Activated naive CD4-positive, alpha-beta T cell treated with anti-CD3 and anti-CD28 coated beads, Interleukin-2, amount 10 ng/mL, durations not matched to agents 7 days and 5 days (primary cell): ENCODE results near the gene LGALSL.
"Not testable (repeated sequence)": the region's sequence is repeated elsewhere in the genome, so short reads cannot be mapped to it uniquely, and the experiment has no call there.

Experiments used
- CTCF ChIA-PET: fragments of 350-600 bp; sonication (Branson Sonifier 250); formaldehyde crosslinking; loops from one replicate; lab custom pipeline; 2021; ENCODE audit warnings: antibody characterized with exemption; lab: Charles Lee
- DNase-seq: peaks from one replicate; pipeline ENCODE4 v3.0.0-alpha.2; 2020
- H3K27ac Mint-ChIP-seq: one replicate; pipeline ENCODE4 v1.8.0; 2021; ENCODE audit warnings: mild to moderate bottlenecking, moderate library complexity, mixed read lengths
- H3K27me3 Mint-ChIP-seq: one replicate; pipeline ENCODE4 v1.8.0; 2021; ENCODE audit warnings: mild to moderate bottlenecking, mixed read lengths
- H3K36me3 Mint-ChIP-seq: one replicate; pipeline ENCODE4 v1.8.0; 2021; ENCODE audit warnings: mixed read lengths
- H3K4me1 Mint-ChIP-seq: one replicate; pipeline ENCODE4 v1.8.0; 2021; ENCODE audit warnings: mixed read lengths
- H3K4me3 Mint-ChIP-seq: one replicate; pipeline ENCODE4 v1.8.0; 2021; ENCODE audit warnings: mild to moderate bottlenecking, moderate library complexity, mixed read lengths
- H3K9me3 Mint-ChIP-seq: one replicate; pipeline ENCODE4 v1.8.0; 2021; ENCODE audit warnings: mixed read lengths

LGALSL gene

DNA sequence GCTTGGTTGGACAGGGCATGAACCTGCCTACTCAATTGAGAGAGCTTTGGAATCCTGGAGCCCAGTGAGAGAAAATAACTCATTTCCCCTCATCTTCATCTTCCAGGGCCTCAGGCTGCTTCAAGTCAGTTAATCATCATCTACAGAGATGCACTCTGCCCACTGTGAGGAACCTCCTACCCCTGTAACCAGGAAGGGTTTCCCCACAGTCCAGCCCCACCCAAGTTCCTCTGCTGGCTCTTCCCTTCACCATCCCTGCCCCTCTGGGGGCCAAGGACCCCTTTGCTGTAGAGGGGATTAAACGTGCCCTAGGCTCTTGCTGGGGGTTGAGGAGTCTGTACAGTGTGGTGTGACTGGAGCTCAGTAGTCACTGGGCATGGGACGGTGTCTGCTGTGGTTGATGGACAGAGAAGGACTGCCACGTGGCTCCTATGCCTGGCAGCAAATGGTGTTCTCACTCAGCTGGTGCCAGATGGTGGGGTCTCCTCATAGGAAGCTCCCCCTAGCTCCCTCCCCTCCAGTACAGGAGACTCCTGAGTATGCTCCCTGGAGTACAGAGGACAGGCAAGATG, 29.5 kb upstream of the LGALSL start:
- CTCF ChIA-PET = no interaction called here
- H3K4me1 Mint-ChIP-seq = no peaks in the 10 kb centered on the region
- no peak overlapping the region for H3K27ac Mint-ChIP-seq
- no peaks in the 10 kb centered on the region for H3K36me3 Mint-ChIP-seq
- H3K9me3 Mint-ChIP-seq = no peaks in the 10 kb centered on the region
- H3K4me3 Mint-ChIP-seq = no peak overlapping the region
- no peak for DNase-seq
- H3K27me3 Mint-ChIP-seq = peaks cover 14% of the 10 kb centered on the region

DNA sequence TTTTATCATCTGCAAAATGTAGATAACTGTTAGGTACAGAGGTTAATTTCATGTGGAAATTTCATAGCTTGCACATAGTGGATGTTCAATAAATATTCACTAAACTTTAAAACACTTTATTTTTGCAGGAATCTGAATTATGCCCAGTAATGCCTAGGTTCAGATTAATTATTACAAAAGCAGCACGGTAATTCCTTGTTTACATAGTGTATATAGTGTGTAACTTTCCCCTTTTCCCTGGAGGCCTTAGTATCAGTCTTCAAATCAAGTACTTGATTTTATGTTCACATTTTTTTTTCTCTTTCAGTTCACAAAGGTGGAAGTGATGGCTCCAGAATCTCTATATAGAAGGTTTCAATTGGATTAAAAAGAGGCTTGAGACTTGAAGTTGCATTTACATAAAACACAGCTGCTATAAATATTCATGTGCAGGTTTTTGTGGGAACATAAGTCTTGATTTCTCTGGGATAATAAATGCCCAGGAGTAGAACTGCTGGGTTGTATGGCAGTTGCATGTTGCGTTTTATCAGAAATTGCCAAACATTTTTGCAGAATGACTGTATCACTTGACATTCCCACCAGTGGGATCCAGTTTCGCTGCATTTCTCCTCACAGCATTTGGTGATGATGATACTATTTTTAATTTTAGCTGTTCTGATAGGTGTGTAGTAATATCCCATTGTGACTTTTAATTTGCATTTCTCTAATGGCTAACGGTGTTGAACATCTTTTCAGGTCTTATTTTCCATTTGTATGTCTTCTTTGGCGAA, 27.6 kb upstream of the LGALSL start:
- Mint-ChIP-seq H3K36me3 (no peaks in the 10 kb centered on the region), H3K27me3 (peaks cover 29% of the 10 kb centered on the region), H3K4me3 (no peak overlapping the region), H3K27ac (no peak overlapping the region), H3K4me1 (no peaks in the 10 kb centered on the region), H3K9me3 (no peaks in the 10 kb centered on the region)
- CTCF ChIA-PET = interaction anchor here (1.3 kb wide), 1 partner anchor 95 kb away, joined by 3 read pairs; no protein-coding TSS in a partner anchor
- no peak for DNase-seq

DNA sequence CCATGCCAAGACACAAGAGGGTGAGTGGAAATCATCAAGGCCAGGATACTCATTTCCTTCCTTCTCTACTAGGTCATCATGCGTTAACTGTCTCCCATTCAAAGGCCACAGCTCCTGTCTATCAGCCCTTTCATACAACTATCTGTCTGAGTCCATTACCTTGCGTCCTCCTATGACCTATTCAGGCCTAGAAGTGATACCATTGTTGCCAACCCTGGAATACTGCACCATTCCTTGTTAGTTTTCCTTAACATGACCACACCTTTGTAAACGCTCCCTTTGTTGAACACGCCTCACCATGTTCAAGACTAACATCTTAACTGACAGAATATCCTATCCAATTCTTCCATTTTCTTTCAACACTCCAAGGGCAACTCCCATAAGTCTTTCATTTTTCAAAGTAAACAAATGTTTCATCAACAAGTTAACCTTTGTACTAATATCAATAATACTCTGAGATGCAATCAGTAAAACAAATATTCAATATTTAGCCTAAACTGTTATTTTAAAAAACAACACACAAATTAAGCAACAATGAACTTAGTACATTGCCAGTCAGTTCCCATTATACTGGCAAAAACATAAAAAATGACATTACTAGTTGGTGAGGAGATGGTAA, 19.8 kb upstream of the LGALSL start:
- CTCF ChIA-PET = no interaction called here
- DNase-seq = no peak
- Mint-ChIP-seq H3K27ac (no peak overlapping the region), H3K4me3 (no peak overlapping the region), H3K9me3 (no peaks in the 10 kb centered on the region), H3K27me3 (peaks cover 28% of the 10 kb centered on the region), H3K36me3 (no peaks in the 10 kb centered on the region), H3K4me1 (no peaks in the 10 kb centered on the region)

DNA sequence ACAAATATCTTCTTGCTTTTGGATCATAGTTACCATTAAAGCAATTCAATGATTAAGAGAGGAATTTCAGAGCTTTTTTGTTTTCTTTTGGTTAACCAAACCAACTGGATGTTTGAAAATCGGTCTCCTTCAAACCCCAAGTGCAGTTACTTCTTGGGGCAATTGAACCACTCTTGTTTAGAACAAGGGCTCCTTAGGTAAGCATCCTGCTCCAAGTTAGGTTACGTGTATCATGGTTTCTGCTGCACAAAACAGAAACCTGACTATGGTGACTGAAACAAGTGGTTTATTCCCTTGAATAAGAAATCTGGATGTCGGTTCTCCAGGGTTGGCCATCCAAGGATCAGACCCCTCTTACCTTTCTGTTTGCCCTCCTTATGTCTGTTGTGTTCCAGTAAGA, 16.1 kb upstream of the LGALSL start:
- CTCF ChIA-PET = interaction anchor here (1.2 kb wide), 1 partner anchor 50 kb away, joined by 6 read pairs; no protein-coding TSS in a partner anchor
- H3K27me3 Mint-ChIP-seq = peaks cover 19% of the 10 kb centered on the region

DNA sequence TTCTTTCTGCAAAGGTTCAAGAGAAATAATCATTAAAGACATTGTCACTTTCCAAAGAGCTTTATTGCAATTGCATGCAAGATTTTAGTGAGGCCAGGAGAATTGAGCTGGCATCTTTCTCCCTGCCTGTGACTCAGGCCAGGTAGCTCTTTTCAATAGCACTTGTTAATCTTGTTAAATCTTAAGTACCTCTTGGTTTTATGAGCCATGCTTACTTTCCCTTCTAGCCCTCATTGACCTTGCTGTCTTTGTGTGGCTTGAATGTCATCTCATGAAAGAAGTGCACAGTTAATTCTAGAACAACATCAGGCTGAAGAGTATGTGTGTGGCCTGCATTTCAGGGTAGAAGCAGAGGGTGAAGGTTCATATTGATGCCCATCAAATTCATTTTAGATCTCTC, 14.8 kb upstream of the LGALSL start:
- Mint-ChIP-seq H3K27me3 (peaks cover 22% of the 10 kb centered on the region), H3K9me3 (no peaks in the 10 kb centered on the region), H3K4me1 (no peaks in the 10 kb centered on the region), H3K36me3 (no peaks in the 10 kb centered on the region), H3K27ac (no peak overlapping the region), H3K4me3 (no peak overlapping the region)
- no peak for DNase-seq
- CTCF ChIA-PET = no interaction called here

More for the DNA sequence above, 16.1 kb upstream of the LGALSL start:
- Mint-ChIP-seq H3K4me3 (no peak overlapping the region), H3K27ac (no peak overlapping the region), H3K9me3 (no peaks in the 10 kb centered on the region), H3K4me1 (no peaks in the 10 kb centered on the region), H3K36me3 (no peaks in the 10 kb centered on the region)
- no peak for DNase-seq

DNA sequence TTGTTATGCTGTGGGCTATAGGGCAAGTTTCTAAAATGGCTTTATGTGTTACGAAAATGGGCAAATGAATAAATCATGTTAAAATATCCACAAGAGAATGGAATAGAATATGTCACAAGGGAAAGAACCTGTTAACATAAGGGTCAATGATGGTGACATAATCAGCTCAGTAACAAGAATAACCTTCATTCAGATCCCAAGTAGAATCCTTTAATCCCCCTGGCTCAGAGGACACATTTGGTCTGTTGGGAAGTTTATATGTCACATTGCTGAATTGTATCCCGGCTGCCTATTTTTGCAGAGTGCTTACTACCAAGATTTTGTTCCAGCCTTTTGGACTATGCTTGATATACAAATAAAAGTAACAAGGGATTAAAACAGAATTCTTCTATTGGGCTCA, 13.1 kb upstream of the LGALSL start:
- Mint-ChIP-seq H3K27me3 (peaks cover 28% of the 10 kb centered on the region), H3K4me1 (no peaks in the 10 kb centered on the region), H3K27ac (no peak overlapping the region), H3K4me3 (no peak overlapping the region), H3K9me3 (no peaks in the 10 kb centered on the region), H3K36me3 (no peaks in the 10 kb centered on the region)
- CTCF ChIA-PET = interaction anchor here (0.6 kb wide), 1 partner anchor 22 kb away, joined by 4 read pairs; no protein-coding TSS in a partner anchor
- DNase-seq = no peak

DNA sequence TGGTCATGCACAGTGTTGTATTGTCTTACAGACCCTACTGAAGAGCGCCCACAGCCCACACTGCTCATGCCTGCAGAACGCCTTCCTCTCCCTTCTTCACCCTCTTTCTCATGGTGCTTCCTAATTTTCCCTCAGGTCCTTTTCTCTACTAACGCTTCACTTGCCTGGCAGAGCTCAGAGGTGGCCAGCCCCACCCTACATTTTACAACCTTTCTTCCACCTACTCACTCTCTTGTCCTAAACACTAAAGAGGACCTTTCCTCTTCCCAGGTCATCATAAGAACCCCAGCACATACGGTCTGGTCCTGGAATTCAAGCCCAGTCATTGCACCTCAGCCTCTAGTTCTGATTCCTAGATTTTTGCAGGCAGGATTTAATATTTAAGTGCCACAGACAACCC, 11.7 kb upstream of the LGALSL start:
- Mint-ChIP-seq H3K27ac (no peak overlapping the region), H3K9me3 (no peaks in the 10 kb centered on the region), H3K4me1 (no peaks in the 10 kb centered on the region), H3K36me3 (no peaks in the 10 kb centered on the region), H3K27me3 (peaks cover 24% of the 10 kb centered on the region), H3K4me3 (no peak overlapping the region)
- DNase-seq = no peak
- CTCF ChIA-PET = no interaction called here

DNA sequence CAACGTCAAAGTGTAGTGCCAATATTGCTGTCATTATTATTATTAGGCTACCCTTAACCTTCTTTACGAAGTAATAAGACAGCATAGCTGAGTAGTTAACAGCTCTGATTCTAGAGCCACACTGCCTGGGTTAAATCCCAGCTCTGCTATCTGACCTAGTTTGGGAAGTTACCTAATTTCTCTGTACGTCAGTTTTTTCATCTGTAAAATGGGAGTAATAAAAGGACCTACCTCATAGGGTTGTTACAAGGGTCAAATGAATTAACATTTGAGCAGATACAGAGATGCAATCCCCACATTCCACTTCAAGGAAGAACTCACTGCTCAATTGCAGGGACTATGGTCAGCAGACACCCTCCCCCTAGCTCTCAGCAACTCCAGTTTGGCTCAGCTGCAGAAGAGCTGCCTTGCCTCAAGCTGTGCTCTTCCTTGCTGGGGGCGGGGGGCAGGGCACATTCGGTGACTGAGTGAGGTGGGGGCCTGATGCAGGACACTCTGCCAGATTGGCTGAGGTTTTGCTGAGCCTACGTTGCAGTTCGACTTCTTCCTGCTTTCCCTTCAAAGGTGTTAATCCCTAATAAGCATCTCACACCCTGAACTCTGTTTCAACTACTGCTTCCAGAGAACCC, 11.0 kb upstream of the LGALSL start:
- peaks cover 27% of the 10 kb centered on the region for H3K27me3 Mint-ChIP-seq

DNA sequence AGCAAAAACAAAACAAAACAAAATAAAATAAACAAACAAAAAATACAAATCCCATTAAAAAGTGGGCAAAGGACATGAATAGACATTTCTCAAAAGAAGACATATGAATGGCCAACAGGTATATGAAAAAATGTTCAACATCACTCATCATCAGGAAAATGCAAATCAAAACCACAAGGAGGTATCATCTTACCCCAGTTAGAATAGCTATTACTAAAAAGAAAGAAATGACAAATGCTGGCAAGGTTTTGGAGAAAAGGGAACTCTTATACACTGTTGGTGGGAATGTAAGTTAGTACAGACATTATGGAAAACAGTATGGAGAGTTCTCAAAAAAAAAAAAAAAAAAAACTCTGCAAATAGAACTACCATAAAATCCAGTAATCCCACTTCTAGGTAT, 8.0 kb upstream of the LGALSL start:
- not testable (repeated sequence) for H3K9me3 Mint-ChIP-seq, H3K4me1 Mint-ChIP-seq, H3K36me3 Mint-ChIP-seq, H3K4me3 Mint-ChIP-seq, H3K27ac Mint-ChIP-seq, DNase-seq
- CTCF ChIA-PET = interaction anchor here (1.7 kb wide), 1 partner anchor 42 kb away, joined by 5 read pairs; no protein-coding TSS in a partner anchor
- peaks cover 28% of the 10 kb centered on the region for H3K27me3 Mint-ChIP-seq

More for the DNA sequence above, 11.0 kb upstream of the LGALSL start:
- CTCF ChIA-PET = no interaction called here
- H3K4me1 Mint-ChIP-seq = no peaks in the 10 kb centered on the region
- no peak for DNase-seq
- H3K4me3 Mint-ChIP-seq = no peak overlapping the region
- H3K9me3 Mint-ChIP-seq = no peaks in the 10 kb centered on the region
- H3K27ac Mint-ChIP-seq = no peak overlapping the region
- no peaks in the 10 kb centered on the region for H3K36me3 Mint-ChIP-seq

DNA sequence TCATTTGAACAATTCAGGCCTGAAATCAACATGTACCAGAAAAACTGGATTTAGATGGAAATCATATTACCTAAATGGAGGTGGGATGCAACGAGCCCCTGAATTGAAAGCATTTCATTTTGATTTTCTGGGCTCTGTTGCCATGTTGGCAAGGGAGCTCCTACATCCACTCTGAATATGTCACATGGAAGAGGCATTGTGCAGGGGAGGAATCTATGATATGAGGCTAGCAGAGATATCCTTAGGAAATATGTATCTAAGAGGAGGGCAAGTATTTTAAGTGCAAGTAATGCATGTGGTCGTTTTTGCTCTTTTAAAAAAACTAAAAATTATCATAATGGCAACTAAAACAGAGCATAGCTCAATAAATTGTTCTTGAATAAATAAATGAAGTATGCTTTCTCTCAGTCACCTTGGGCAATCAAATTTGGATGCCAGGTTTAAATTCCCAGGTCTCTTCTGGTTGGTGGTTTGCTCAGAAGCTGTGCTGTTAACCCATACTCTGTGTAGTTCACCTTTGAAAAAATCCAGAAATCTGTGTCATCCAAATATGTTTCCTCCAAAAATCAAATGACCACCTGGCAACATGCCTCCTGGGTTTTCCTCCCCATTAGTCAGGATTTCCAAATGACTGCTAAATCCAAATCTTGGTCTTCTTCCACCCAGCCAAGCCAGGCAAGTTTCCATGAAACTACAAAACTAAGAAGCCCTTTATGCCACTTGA, 6.5 kb upstream of the LGALSL start:
- Mint-ChIP-seq H3K27me3 (peaks cover 33% of the 10 kb centered on the region), H3K36me3 (no peaks in the 10 kb centered on the region)

DNA sequence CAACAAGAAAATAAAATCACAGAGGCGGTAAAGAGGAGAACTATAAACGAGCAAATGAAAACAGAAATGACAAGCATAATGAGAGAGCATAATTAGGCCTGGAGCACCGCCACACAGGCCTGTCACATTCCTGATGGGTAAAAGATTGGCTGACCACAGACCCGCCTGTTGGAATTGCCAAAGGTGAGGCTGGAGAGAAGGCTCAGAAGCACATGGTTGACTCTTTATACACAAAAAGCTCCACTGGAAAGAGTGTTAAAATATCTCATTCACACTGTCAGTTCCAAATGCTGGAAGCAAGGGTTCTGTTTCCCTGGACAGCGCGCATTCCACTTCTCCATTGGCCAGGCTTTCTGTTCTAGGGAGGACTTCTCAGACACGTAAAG, 5.9 kb upstream of the LGALSL start:
- no peak overlapping the region for H3K4me3 Mint-ChIP-seq
- DNase-seq = no peak
- H3K9me3 Mint-ChIP-seq = no peaks in the 10 kb centered on the region
- peaks cover 35% of the 10 kb centered on the region for H3K27me3 Mint-ChIP-seq
- CTCF ChIA-PET = interaction anchor here (2.8 kb wide), 1 partner anchor 40 kb away, joined by 8 read pairs; no protein-coding TSS in a partner anchor
- no peaks in the 10 kb centered on the region for H3K36me3 Mint-ChIP-seq
- H3K4me1 Mint-ChIP-seq = no peaks in the 10 kb centered on the region
- H3K27ac Mint-ChIP-seq = no peak overlapping the region

More for the DNA sequence above, 6.5 kb upstream of the LGALSL start:
- H3K4me1 Mint-ChIP-seq = no peaks in the 10 kb centered on the region
- no peak for DNase-seq
- no peaks in the 10 kb centered on the region for H3K9me3 Mint-ChIP-seq
- H3K27ac Mint-ChIP-seq = no peak overlapping the region
- CTCF ChIA-PET = interaction anchor here (2.8 kb wide), 1 partner anchor 41 kb away, joined by 8 read pairs; no protein-coding TSS in a partner anchor
- H3K4me3 Mint-ChIP-seq = no peak overlapping the region

DNA sequence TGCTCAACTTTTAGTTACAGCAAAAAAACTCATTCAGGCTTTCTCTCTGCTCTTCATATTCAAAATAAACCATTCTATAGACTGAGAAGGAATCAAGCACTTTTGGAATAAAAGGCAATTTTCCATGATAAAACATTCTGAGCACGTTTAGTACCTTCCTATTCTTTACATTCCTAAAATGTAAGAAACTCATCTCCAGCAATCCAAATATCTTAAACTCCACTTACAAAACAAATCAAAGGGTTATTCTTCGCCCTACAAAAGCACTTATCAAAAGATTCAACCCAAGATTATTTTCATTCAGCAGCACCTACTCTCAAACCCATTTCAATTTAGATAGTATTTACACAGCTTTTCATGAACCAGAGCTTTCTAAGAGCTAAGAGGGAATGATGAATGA, 2.9 kb upstream of the LGALSL start:
- no peak overlapping the region for H3K4me3 Mint-ChIP-seq
- no peaks in the 10 kb centered on the region for H3K9me3 Mint-ChIP-seq
- H3K4me1 Mint-ChIP-seq = peaks cover 12% of the 10 kb centered on the region
- no peak for DNase-seq
- H3K27ac Mint-ChIP-seq = no peak overlapping the region
- H3K27me3 Mint-ChIP-seq = peaks cover 44% of the 10 kb centered on the region
- H3K36me3 Mint-ChIP-seq = no peaks in the 10 kb centered on the region
- CTCF ChIA-PET = no interaction called here

DNA sequence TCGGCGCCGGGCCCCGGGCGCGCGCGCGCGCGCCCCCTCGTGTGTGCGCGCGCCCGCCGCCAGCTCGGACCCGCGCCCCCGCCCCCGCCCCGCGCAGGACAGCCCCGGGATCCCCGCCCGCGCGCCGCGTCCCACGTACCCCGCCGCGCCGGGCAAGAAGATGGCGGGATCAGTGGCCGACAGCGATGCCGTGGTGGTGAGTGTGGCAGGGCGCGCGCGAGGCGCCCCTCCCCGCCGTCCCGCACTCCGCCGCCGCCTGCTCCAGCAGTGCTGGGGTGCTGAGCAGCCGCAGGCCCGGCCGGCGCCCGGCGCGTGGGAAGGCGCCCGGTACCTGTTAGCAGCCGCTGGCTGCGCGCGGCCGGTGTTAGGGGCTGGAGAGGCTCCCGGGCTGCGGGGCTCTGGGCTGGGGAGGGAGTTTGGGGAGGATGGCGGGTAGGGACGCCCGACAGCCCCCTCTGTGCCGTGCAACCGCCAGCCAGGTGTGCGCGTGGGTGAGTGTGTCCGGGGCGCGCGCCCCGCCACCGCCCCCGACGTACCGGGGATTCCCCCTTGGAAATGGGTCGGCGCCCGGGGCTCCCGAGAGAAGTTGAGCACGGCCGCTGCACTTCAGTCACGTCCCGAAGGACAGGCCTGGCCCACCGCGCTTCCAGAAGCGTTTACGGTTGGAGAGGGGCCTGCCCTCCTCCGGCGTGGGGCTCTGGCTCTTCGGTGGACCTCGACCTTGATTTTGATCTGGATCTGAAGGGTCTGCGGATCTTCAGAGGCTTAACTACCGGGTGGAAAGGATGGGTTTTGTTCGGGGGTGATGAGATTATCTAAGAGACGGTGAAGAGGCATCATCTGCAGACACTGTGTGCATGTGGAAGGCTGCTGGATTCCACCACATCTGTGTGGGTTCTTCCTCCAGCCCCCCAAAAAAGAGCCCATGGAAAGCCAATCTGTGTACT, 697 bp downstream of the LGALSL start:
- peak; percentile 68 for DNase-seq
- no peak overlapping the region for H3K27ac Mint-ChIP-seq
- H3K4me1 Mint-ChIP-seq = peaks cover 12% of the 10 kb centered on the region

More for the DNA sequence above, 697 bp downstream of the LGALSL start:
- Mint-ChIP-seq H3K4me3 (peak overlapping the region; percentile 72), H3K36me3 (no peaks in the 10 kb centered on the region), H3K27me3 (peaks cover 53% of the 10 kb centered on the region), H3K9me3 (no peaks in the 10 kb centered on the region)
- CTCF ChIA-PET = interaction anchor here (1.4 to 2.2 kb wide), 2 partner anchors 33 kb away, joined by 3 to 10 read pairs; no protein-coding TSS in a partner anchor
